Measurements from ENCODE around the gene ZBED4.

DNA sequence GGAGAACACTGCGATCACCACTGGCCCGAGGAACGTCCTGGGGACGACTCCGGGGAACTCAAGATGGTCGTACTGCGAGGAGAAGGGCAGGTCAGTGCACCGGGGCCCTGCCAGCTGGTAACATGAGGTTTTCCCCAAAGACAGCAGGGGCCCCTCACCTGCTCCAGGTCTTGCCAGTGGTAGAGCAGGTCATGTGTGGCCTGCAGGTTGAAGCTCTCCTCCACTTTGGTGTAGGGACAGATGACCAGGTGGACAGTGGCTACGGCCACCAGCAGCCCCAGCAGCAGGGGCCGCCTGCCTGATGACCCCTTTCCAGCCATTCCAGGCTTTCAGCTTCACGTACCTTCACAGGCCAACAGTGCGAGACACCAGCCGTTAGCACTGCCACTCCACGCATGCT is 59.8 kb downstream of the ZBED4 start:
- TF ChIP-seq POLR2AphosphoS5 (IDR thresholded peaks at IDR 0.05; ENCODE audit: low read depth, low read length), result no peak
- TF ChIP-seq EZH2phosphoT487 (IDR thresholded peaks at IDR 0.05; ENCODE audit: borderline replicate concordance), result no peak
- TF ChIP-seq, protein P1, sequence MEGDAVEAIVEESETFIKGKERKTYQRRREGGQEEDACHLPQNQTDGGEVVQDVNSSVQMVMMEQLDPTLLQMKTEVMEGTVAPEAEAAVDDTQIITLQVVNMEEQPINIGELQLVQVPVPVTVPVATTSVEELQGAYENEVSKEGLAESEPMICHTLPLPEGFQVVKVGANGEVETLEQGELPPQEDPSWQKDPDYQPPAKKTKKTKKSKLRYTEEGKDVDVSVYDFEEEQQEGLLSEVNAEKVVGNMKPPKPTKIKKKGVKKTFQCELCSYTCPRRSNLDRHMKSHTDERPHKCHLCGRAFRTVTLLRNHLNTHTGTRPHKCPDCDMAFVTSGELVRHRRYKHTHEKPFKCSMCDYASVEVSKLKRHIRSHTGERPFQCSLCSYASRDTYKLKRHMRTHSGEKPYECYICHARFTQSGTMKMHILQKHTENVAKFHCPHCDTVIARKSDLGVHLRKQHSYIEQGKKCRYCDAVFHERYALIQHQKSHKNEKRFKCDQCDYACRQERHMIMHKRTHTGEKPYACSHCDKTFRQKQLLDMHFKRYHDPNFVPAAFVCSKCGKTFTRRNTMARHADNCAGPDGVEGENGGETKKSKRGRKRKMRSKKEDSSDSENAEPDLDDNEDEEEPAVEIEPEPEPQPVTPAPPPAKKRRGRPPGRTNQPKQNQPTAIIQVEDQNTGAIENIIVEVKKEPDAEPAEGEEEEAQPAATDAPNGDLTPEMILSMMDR (IDR thresholded peaks at IDR 0.05 in 2 of 3, conservative IDR thresholded peaks at IDR 0.05 in 1 of 3; ENCODE audit: borderline replicate concordance in 1 of 3, insufficient read depth in 1 of 3, low read depth in 2 of 3, low read length in 2 of 3), result no peak
- no peak for TF ChIP-seq ELF1 (IDR thresholded peaks at IDR 0.05; ENCODE audit: borderline replicate concordance, low read depth)
- TF ChIP-seq POLR2A (IDR thresholded peaks at IDR 0.05; ENCODE audit: borderline replicate concordance, extremely low read depth, insufficient read depth, insufficient read length), result no peak
- no peak for TF ChIP-seq ZNF274 (IDR thresholded peaks at IDR 0.05; ENCODE audit: low read depth, low read length)
- TF ChIP-seq SIN3A (IDR thresholded peaks at IDR 0.05; ENCODE audit: low read depth), result no peak
- TF ChIP-seq, protein P2, sequence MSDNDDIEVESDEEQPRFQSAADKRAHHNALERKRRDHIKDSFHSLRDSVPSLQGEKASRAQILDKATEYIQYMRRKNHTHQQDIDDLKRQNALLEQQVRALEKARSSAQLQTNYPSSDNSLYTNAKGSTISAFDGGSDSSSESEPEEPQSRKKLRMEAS (IDR thresholded peaks at IDR 0.05), result no peak
- no peak for TF ChIP-seq RAD21 (IDR thresholded peaks at IDR 0.05; ENCODE audit: low read depth)
- TF ChIP-seq SP1 (IDR thresholded peaks at IDR 0.05; ENCODE audit: low read depth), result no peak
- no peak for TF ChIP-seq EZH2 (IDR thresholded peaks at IDR 0.05)
